Measurements from ENCODE around the gene C1orf167.

The C1orf167 gene

GRCh38 chr1:11765661-11766428 lies 3.9 kb downstream of the C1orf167 start:
- FAIRE-seq = no peak

- FAIRE-seq = no peak
Observed at GRCh38 chr1:11766429-11766776, 4.4 kb downstream of the C1orf167 start.

GRCh38 chr1:11767922-11768704 lies 6.1 kb downstream of the C1orf167 start:
- no peak for FAIRE-seq

GRCh38 chr1:11768821-11769220 lies 6.8 kb downstream of the C1orf167 start:
- FAIRE-seq = no peak

- FAIRE-seq = no peak
Observed at GRCh38 chr1:11769274-11769673, 7.3 kb downstream of the C1orf167 start.

GRCh38 chr1:11770011-11770410 lies 8.0 kb downstream of the C1orf167 start:
- FAIRE-seq = no peak

- no peak for FAIRE-seq
Observed at GRCh38 chr1:11771481-11772043, 9.6 kb downstream of the C1orf167 start.

GRCh38 chr1:11772458-11772857 lies 10.5 kb downstream of the C1orf167 start:
- FAIRE-seq = no peak

GRCh38 chr1:11774753-11775152 lies 12.8 kb downstream of the C1orf167 start:
- no peak for FAIRE-seq

GRCh38 chr1:11777658-11778322 lies 15.8 kb downstream of the C1orf167 start:
- no peak for FAIRE-seq

- FAIRE-seq = no peak
Observed at GRCh38 chr1:11778336-11778735, 16.3 kb downstream of the C1orf167 start.

GRCh38 chr1:11778844-11779623 lies 17.0 kb downstream of the C1orf167 start:
- no peak for FAIRE-seq

GRCh38 chr1:11779715-11780379 lies 17.9 kb downstream of the C1orf167 start:
- FAIRE-seq = no peak

GRCh38 chr1:11780380-11781147 lies 18.6 kb downstream of the C1orf167 start:
- no peak for FAIRE-seq

- FAIRE-seq = no peak
Observed at GRCh38 chr1:11781297-11781696, 19.3 kb downstream of the C1orf167 start.

- no peak for FAIRE-seq
Observed at GRCh38 chr1:11782127-11782708, 20.2 kb downstream of the C1orf167 start.

- no peak for FAIRE-seq
Observed at GRCh38 chr1:11783556-11783955, 21.6 kb downstream of the C1orf167 start.

GRCh38 chr1:11784256-11784992 lies 22.4 kb downstream of the C1orf167 start:
- FAIRE-seq = no peak

GRCh38 chr1:11784993-11785769 lies 23.2 kb downstream of the C1orf167 start:
- FAIRE-seq = no peak
